ENCODE measurements around the gene GOLGA8R.
"Not testable (repeated sequence)": the region's sequence is repeated elsewhere in the genome, so short reads cannot be mapped to it uniquely, and the experiment has no call there.

The GOLGA8R gene

GRCh38 chr15:30386318-30386887, 27.7 kb downstream of the GOLGA8R start:
- not testable (repeated sequence) for H3K9ac ChIP-seq (ENCODE audit: low read depth, low read length); H3K27ac ChIP-seq (ENCODE audit: low read depth, low read length); H3K9me3 ChIP-seq (ENCODE audit: control insufficient read depth, insufficient read depth, low read length); H3K4me1 ChIP-seq (ENCODE audit: control insufficient read depth, insufficient read depth, low read length); H3K36me3 ChIP-seq (ENCODE audit: control insufficient read depth, insufficient read depth, low read length); H3K4me3 ChIP-seq (ENCODE audit: low read depth, low read length); H3K27me3 ChIP-seq (ENCODE audit: control insufficient read depth, insufficient read depth, low read length)

DNA sequence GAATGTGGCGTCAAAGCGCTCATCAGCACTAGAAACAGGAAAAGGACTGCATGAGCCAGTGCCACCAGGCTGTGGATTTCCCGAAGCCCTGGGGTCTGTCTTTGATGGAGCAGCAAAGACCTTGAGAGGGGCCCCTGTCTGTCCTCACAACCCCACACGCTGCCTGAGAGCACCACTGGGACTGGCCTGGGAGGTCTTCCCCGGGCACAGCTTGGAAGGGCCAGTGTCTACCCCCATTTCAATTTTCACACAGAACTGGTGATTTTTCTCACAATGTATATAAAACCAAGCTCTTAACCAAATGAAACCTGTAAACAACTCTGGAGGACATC, 37.0 kb downstream of the GOLGA8R start:
- not testable (repeated sequence) for H3K4me3 ChIP-seq (ENCODE audit: low read depth, low read length); H3K9ac ChIP-seq (ENCODE audit: low read depth, low read length); H3K27me3 ChIP-seq (ENCODE audit: control insufficient read depth, insufficient read depth, low read length); H3K36me3 ChIP-seq (ENCODE audit: control insufficient read depth, insufficient read depth, low read length); H3K4me1 ChIP-seq (ENCODE audit: control insufficient read depth, insufficient read depth, low read length); H3K27ac ChIP-seq (ENCODE audit: low read depth, low read length); H3K9me3 ChIP-seq (ENCODE audit: control insufficient read depth, insufficient read depth, low read length)

DNA sequence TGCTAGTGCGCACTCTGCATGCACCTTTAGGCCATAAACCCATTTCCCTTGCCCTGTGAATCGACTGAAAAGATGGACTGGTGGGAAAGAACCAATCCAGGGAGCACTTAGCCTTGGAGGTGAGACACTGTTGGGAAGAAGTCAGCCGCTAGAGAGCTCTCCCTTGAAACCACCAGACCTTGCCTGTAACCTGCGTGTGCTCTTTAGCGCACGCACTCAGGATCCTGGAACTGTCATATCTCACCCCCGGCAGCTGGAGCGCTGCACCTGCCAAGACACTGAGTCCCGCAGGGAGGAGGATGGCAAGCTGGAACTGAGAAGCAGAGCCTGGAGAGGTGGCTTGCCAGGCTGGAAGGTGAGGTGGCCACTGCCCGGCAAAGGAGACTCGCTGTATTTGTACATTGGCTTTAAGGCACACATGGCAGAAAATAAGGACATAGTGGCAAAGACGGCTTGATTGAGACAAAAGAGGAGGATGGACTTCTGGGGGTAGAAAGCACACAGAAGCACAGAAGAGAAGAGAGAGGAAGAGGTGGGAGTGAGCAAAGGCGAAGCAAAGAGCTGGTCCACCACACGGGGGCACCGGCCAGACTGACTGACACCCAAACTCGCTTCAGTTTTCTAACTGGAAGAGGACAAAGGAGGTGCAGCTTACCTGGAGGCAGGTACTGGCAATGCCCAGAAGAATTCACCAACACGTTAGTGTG, 37.5 kb downstream of the GOLGA8R start:
- not testable (repeated sequence) for H3K4me1 ChIP-seq (ENCODE audit: control insufficient read depth, insufficient read depth, low read length); H3K36me3 ChIP-seq (ENCODE audit: control insufficient read depth, insufficient read depth, low read length); H3K9me3 ChIP-seq (ENCODE audit: control insufficient read depth, insufficient read depth, low read length); H3K27ac ChIP-seq (ENCODE audit: low read depth, low read length); H3K9ac ChIP-seq (ENCODE audit: low read depth, low read length); H3K27me3 ChIP-seq (ENCODE audit: control insufficient read depth, insufficient read depth, low read length); H3K4me3 ChIP-seq (ENCODE audit: low read depth, low read length)

DNA sequence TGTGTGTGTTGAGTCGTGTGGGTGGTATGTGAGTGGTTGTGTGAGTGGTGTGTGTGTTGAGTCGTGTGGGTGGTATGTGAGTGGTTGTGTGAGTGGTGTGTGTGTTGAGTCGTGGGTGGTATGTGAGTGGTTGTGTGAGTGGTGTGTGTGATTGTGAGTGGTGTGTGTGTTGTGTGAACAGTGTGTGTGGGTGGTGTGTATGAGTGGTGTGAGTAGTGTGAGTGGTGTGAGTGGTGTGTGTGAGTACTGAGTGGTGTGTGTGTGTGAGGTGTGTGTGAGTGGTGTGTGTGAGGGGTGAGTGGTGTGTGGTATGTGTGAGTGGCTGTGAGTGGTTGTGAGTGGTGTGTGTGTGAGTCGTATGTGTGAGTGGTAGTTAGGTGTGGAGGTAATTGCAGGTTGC, 38.2 kb downstream of the GOLGA8R start:
- not testable (repeated sequence) for H3K9ac ChIP-seq (ENCODE audit: low read depth, low read length); H3K4me3 ChIP-seq (ENCODE audit: low read depth, low read length); H3K27me3 ChIP-seq (ENCODE audit: control insufficient read depth, insufficient read depth, low read length); H3K36me3 ChIP-seq (ENCODE audit: control insufficient read depth, insufficient read depth, low read length); H3K9me3 ChIP-seq (ENCODE audit: control insufficient read depth, insufficient read depth, low read length); H3K4me1 ChIP-seq (ENCODE audit: control insufficient read depth, insufficient read depth, low read length); H3K27ac ChIP-seq (ENCODE audit: low read depth, low read length)

- H3K9me3 ChIP-seq (ENCODE audit: control insufficient read depth, insufficient read depth, low read length); H3K4me3 ChIP-seq (ENCODE audit: low read depth, low read length); H3K27me3 ChIP-seq (ENCODE audit: control insufficient read depth, insufficient read depth, low read length); H3K27ac ChIP-seq (ENCODE audit: low read depth, low read length); H3K9ac ChIP-seq (ENCODE audit: low read depth, low read length); H3K4me1 ChIP-seq (ENCODE audit: control insufficient read depth, insufficient read depth, low read length); H3K36me3 ChIP-seq (ENCODE audit: control insufficient read depth, insufficient read depth, low read length): not testable (repeated sequence)
Observed at GRCh38 chr15:30374862-30375261, 39.2 kb downstream of the GOLGA8R start.

DNA sequence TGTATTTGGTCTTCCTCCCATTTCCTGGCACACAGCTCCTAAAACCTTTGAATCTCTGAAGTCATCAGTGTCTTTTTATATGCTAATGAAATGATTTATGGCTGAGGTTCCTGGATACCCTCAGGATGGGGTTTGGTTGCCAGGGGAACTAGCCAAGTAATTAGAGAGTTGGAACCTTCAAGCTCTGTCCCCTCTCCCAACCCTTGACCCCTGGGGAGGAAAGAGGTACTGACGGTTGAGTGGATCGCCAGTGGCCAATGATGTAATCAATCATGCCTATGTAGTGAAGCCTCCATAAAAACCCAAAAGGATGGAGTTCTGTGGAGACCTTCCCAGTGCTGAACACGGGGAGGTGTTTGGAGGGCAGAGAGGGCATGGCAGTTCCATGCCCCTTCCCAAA, 45.8 kb downstream of the GOLGA8R start:
- H3K9me3 ChIP-seq (ENCODE audit: control insufficient read depth, insufficient read depth, low read length); H3K4me1 ChIP-seq (ENCODE audit: control insufficient read depth, insufficient read depth, low read length); H3K27ac ChIP-seq (ENCODE audit: low read depth, low read length); H3K36me3 ChIP-seq (ENCODE audit: control insufficient read depth, insufficient read depth, low read length); H3K9ac ChIP-seq (ENCODE audit: low read depth, low read length); H3K4me3 ChIP-seq (ENCODE audit: low read depth, low read length); H3K27me3 ChIP-seq (ENCODE audit: control insufficient read depth, insufficient read depth, low read length): not testable (repeated sequence)

- H3K9me3 ChIP-seq (ENCODE audit: control insufficient read depth, insufficient read depth, low read length); H3K4me3 ChIP-seq (ENCODE audit: low read depth, low read length); H3K27ac ChIP-seq (ENCODE audit: low read depth, low read length); H3K4me1 ChIP-seq (ENCODE audit: control insufficient read depth, insufficient read depth, low read length); H3K36me3 ChIP-seq (ENCODE audit: control insufficient read depth, insufficient read depth, low read length); H3K27me3 ChIP-seq (ENCODE audit: control insufficient read depth, insufficient read depth, low read length); H3K9ac ChIP-seq (ENCODE audit: low read depth, low read length): not testable (repeated sequence)
Observed at GRCh38 chr15:30367246-30367645, 46.8 kb downstream of the GOLGA8R start.

- H3K27ac ChIP-seq (ENCODE audit: low read depth, low read length); H3K4me3 ChIP-seq (ENCODE audit: low read depth, low read length); H3K4me1 ChIP-seq (ENCODE audit: control insufficient read depth, insufficient read depth, low read length); H3K9ac ChIP-seq (ENCODE audit: low read depth, low read length); H3K27me3 ChIP-seq (ENCODE audit: control insufficient read depth, insufficient read depth, low read length); H3K36me3 ChIP-seq (ENCODE audit: control insufficient read depth, insufficient read depth, low read length); H3K9me3 ChIP-seq (ENCODE audit: control insufficient read depth, insufficient read depth, low read length): not testable (repeated sequence)
Observed at GRCh38 chr15:30361404-30361803, 52.7 kb downstream of the GOLGA8R start.

- not testable (repeated sequence) for H3K9ac ChIP-seq (ENCODE audit: low read depth, low read length); H3K27me3 ChIP-seq (ENCODE audit: control insufficient read depth, insufficient read depth, low read length); H3K4me1 ChIP-seq (ENCODE audit: control insufficient read depth, insufficient read depth, low read length); H3K4me3 ChIP-seq (ENCODE audit: low read depth, low read length); H3K27ac ChIP-seq (ENCODE audit: low read depth, low read length); H3K9me3 ChIP-seq (ENCODE audit: control insufficient read depth, insufficient read depth, low read length); H3K36me3 ChIP-seq (ENCODE audit: control insufficient read depth, insufficient read depth, low read length)
Observed at GRCh38 chr15:30360990-30361389, 53.1 kb downstream of the GOLGA8R start.

GRCh38 chr15:30355043-30355442, 59.0 kb downstream of the GOLGA8R start:
- not testable (repeated sequence) for H3K27ac ChIP-seq (ENCODE audit: low read depth, low read length); H3K9ac ChIP-seq (ENCODE audit: low read depth, low read length); H3K36me3 ChIP-seq (ENCODE audit: control insufficient read depth, insufficient read depth, low read length); H3K4me1 ChIP-seq (ENCODE audit: control insufficient read depth, insufficient read depth, low read length); H3K27me3 ChIP-seq (ENCODE audit: control insufficient read depth, insufficient read depth, low read length); H3K4me3 ChIP-seq (ENCODE audit: low read depth, low read length); H3K9me3 ChIP-seq (ENCODE audit: control insufficient read depth, insufficient read depth, low read length)
